RWPE1 (cell line): ENCODE measurements around the gene PTGFRN.
A peak's percentile ranks its signal among the peaks of the same experiment; 100 is the strongest.

ENCODE experiments used
- CTCF ChIA-PET: fragments of 350-600 bp; sonication (Branson Sonifier 250); formaldehyde crosslinking; extraction: SDS; loops from one replicate; lab custom pipeline; 2021; lab: Yijun Ruan, JAX
- POLR2A ChIA-PET: fragments of 400-600 bp; formaldehyde crosslinking; extraction: SDS; loops from one replicate; lab custom pipeline; 2020; ENCODE audit warnings: antibody characterized with exemption; ENCODE audit not compliant: low non-redundant PET; lab: Yijun Ruan, JAX
- DNase-seq: peaks from one replicate; pipeline ENCODE4 v3.0.0; 2012; ENCODE audit warnings: low spot score
- H3K27ac ChIP-seq: fragments of 450-650 bp; 2 replicates; pipeline ENCODE4 v1.5.1; 2017
- CTCF ChIP-seq: fragments of 450-650 bp; conservative IDR thresholded peaks from 2 replicates; pipeline ENCODE4 v1.5.1; 2017; ENCODE audit warnings: low read depth, mild to moderate bottlenecking

The PTGFRN gene

GRCh38 chr1:116900471-116901365 is 9.0 kb upstream of the PTGFRN start:
- CTCF ChIA-PET: interaction anchor here (0.6 kb wide), 1 partner anchor 117 kb away, joined by 3 read pairs; no protein-coding TSS in a partner anchor
- DNase-seq: no peak
- POLR2A ChIA-PET: no interaction called here
- no peak overlapping the region for H3K27ac ChIP-seq
- TF ChIP-seq CTCF: no peak

GRCh38 chr1:116902027-116902426 is 7.7 kb upstream of the PTGFRN start:
- POLR2A ChIA-PET: no interaction called here
- CTCF ChIA-PET: interaction anchor here (0.7 kb wide), 1 partner anchor 74 kb away, joined by 3 read pairs; no protein-coding TSS in a partner anchor
- TF ChIP-seq CTCF: no peak
- no peak for DNase-seq
- H3K27ac ChIP-seq: no peak overlapping the region

- ChIA-PET CTCF (no interaction called here), POLR2A (no interaction called here)
- DNase-seq: no peak
- TF ChIP-seq CTCF: no peak
- no peak overlapping the region for H3K27ac ChIP-seq
Observed at GRCh38 chr1:116902723-116903383, 6.9 kb upstream of the PTGFRN start.

- TF ChIP-seq CTCF: no peak
- H3K27ac ChIP-seq: no peak overlapping the region
- no peak for DNase-seq
- CTCF ChIA-PET: no interaction called here
- POLR2A ChIA-PET: no interaction called here
Observed at GRCh38 chr1:116904791-116905320, 4.9 kb upstream of the PTGFRN start.

- DNase-seq: peak; percentile 89
- TF ChIP-seq CTCF: no peak
- H3K27ac ChIP-seq: no peak overlapping the region
- CTCF ChIA-PET: no interaction called here
- POLR2A ChIA-PET: no interaction called here
Observed at GRCh38 chr1:116906812-116907211, 2.9 kb upstream of the PTGFRN start.

GRCh38 chr1:116907351-116907750 is 2.4 kb upstream of the PTGFRN start:
- ChIA-PET CTCF (interaction anchor here (0.6 kb wide), 1 partner anchor 38 kb away, joined by 3 read pairs; no protein-coding TSS in a partner anchor), POLR2A (no interaction called here)
- DNase-seq: no peak
- H3K27ac ChIP-seq: no peak overlapping the region
- TF ChIP-seq CTCF: no peak
